Thyroid gland (tissue), 4 donors: ENCODE measurements around the gene FHIT.

Source experiments
- CTCF ChIP-seq, 6 experiments: fragments of 200-600 bp in 3 of 6; fragments of 450-650 bp in 3 of 6; sonication (generic) in 3 of 6; IDR thresholded peaks; one replicate each; pipeline ENCODE4 v1.5.1; 2016 to 2019; ENCODE audit warnings: antibody characterized with exemption in 6 of 6, mild to moderate bottlenecking in 2 of 6, inconsistent platforms in 1 of 6, moderate library complexity in 1 of 6
- POLR2A ChIP-seq, 2 donors: fragments of 450-650 bp; IDR thresholded peaks; one replicate each; pipeline ENCODE4 v1.6.1; 2017; ENCODE audit warnings: antibody characterized with exemption in 2 of 2, mild to moderate bottlenecking in 2 of 2, moderate library complexity in 1 of 2

- no peak for TF ChIP-seq CTCF (IDR thresholded peaks at IDR 0.05)
- no peak for TF ChIP-seq POLR2A (IDR thresholded peaks at IDR 0.05)
Measured at GRCh38 chr3:60898321-60898720, 352.9 kb downstream of the FHIT start.
